Renal cortex interstitium (tissue), 11 donors: ENCODE results near the gene PCDHA7. TPM values are rescaled to one million over a fixed set of nuclear protein-coding genes. Genes with fewer than 3 reads are reported as not detected.
"Not testable (repeated sequence)": the region's sequence is repeated elsewhere in the genome, so short reads cannot be mapped to it uniquely, and the experiment has no call there.

ENCODE experiments used
- DNase-seq, 11 donors: peaks; one replicate each; pipeline ENCODE4 v3.0.0-alpha.2; 2013; ENCODE audit warnings: low read depth in 9 of 11, low spot score in 4 of 11; ENCODE audit errors: extremely low read depth in 1 of 11
- polyA plus RNA-seq, 3 donors: library from polyadenylated mRNA; unstranded; fragments of 120-200 nt; gene quantifications; one replicate each; pipeline ENCODE4 v1.2.1, GENCODE V29; 2013; ENCODE audit not compliant: insufficient read length in 3 of 3

The PCDHA7 gene
- polyA plus RNA-seq, 3 donors = 0.23 to 0.33 (median 0.26) TPM

DNA sequence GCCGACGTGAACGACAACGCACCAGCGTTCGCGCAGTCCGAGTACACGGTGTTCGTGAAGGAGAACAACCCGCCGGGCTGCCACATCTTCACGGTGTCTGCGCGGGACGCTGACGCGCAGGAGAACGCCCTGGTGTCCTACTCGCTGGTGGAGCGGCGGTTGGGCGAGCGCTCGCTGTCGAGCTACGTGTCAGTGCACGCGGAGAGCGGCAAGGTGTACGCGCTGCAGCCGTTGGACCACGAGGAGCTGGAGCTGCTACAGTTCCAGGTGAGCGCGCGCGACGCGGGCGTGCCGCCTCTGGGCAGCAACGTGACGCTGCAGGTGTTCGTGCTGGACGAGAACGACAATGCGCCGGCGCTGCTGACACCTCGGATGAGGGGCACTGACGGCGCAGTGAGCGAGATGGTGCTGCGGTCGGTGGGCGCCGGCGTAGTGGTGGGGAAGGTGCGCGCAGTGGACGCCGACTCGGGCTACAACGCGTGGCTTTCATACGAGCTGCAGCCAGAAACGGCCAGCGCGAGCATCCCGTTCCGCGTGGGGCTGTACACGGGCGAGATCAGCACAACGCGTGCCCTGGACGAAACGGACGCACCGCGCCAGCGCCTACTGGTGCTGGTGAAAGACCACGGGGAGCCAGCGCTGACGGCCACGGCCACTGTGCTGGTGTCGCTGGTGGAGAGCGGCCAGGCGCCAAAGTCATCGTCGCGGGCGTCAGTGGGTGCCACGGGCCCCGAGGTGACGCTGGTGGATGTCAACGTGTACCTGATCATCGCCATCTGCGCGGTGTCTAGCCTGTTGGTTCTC is 16.0 kb downstream of the PCDHA7 start:
- DNase-seq = not testable (repeated sequence)

DNA sequence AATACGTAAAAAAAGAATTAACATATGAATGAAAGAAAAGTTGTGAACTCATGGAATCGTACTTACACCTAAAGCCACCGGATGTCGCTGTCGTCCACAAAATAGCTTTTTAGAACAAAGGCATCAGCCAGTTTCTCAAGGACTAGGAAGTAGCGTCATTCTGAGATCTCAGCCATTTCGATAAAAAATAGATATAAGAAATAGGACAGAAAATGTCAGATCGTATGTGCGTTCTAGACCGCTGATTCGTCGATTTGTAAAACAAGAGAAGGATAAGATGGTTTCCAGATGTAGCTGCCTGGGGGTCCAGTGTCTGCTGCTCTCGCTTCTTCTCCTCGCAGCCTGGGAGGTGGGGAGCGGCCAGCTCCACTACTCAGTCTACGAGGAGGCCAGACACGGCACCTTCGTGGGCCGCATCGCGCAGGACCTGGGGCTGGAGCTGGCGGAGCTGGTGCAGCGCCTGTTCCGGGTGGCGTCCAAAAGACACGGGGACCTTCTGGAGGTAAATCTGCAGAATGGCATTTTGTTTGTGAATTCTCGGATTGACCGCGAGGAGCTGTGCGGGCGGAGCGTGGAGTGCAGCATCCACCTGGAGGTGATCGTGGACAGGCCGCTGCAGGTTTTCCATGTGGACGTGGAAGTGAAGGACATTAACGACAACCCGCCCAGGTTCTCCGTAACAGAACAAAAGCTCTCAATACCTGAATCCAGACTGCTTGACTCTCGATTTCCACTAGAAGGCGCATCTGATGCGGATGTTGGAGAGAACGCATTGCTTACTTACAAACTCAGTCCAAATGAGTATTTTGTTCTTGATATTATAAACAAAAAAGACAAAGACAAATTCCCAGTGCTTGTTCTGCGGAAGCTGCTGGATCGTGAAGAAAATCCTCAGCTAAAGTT is 22.0 kb downstream of the PCDHA7 start, which contains the start of gene PCDHA10:
Gene PCDHA10 (plus strand): TSS at position 126 of the 903 bp plus-strand sequence. CDS start 152 bp downstream, at position 278.
- no peak for DNase-seq

DNA sequence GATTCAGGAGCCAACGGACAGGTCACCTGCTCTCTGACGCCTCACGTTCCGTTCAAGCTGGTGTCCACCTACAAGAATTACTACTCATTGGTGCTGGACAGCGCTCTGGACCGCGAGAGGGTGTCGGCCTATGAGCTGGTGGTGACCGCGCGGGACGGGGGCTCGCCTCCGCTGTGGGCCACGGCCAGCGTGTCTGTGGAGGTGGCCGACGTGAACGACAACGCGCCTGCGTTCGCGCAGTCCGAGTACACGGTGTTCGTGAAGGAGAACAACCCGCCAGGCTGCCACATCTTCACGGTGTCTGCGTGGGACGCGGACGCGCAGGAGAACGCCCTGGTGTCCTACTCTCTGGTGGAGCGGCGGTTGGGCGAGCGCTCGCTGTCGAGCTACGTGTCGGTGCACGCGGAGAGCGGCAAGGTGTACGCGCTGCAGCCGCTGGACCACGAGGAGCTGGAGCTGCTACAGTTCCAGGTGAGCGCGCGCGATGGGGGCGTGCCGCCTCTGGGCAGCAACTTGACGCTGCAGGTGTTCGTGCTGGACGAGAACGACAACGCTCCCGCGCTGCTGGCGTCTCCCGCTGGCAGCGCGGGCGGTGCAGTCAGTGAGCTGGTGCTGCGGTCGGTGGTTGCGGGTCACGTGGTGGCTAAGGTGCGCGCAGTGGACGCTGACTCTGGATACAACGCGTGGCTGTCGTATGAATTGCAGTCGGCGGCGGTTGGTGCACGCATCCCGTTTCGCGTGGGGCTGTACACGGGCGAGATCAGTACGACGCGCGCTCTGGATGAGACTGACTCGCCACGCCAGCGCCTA is 23.3 kb downstream of the PCDHA7 start:
- DNase-seq = no peak

DNA sequence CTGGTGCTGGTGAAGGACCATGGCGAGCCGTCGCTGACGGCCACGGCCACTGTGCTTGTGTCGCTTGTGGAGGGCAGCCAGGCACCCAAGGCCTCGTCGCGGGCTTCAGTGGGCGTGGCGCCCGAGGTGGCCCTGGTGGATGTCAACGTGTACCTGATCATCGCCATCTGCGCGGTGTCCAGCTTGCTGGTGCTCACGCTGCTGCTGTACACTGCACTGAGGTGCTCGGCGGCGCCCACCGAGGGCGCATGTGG is 23.8 kb downstream of the PCDHA7 start:
- no peak for DNase-seq

DNA sequence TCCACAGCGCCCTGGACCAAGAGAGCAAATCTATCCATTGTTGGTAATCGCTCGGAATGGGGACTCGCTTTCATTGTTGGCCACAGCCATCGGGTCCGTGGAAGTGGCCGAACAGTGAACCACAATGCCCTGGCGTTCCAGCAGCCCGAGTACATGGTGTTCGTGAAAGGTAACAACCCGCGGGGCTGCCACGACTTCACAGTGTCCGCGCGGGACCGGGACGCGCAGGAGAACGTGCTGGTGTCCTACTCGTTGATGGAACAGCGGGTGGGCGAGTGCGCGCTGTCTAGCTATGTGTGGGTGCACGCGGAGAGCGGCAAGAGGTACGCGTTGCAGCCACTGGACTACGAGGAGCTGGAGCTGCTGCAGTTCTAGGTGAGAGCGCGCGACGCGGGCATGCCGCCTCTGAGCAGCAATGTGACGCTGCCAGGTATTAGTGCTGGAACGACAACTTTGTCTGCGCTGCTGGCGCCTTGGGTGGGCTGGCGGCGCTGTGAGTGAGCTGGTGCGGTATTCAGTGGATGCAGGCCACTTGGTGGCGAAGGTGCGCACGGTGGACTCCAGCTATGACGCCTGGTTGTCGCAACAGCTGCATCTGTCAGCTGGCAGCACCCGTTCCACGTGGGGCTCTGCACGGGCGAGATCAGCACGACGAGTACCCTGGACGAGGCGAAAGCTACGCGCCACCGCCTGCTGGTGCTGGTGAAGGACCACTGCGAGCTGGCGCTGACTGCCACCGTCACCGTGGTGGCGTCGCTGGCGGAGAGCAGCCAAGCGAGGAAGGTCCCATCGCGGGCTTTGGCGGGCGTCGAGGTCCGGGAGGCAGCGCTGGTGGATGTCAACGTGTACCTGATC is 28.6 kb downstream of the PCDHA7 start:
- no peak for DNase-seq

DNA sequence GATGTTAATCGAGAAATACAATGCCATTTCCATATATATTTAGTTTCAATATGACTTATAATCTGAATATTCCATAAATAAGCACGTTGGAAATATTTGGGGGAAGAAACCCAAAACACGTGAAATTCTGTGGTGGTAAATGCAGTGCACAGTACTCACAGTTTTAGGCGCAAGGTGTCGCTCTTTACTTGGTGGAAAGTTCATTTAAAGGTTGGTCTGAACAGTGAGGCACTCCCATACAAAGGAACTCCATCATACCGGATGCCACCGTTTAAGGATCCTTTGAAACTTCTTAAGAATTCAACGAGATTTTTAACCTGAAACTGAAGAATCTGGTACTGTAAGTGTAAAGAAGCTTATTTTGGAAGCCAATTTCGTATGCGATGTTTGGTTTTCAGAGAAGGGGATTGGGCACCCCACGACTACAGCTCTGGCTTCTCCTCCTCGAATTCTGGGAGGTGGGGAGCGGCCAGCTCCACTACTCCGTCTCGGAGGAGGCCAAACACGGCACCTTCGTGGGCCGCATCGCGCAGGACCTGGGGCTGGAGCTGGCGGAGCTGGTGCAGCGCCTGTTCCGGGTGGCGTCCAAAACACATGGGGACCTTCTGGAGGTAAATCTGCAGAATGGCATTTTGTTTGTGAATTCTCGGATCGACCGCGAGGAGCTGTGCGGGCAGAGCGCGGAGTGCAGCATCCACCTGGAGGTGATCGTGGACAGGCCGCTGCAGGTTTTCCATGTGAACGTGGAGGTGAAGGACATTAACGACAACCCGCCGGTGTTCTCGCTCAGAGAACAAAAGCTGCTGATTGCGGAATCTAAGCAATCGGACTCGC is 34.9 kb downstream of the PCDHA7 start, which contains the start of gene PCDHA11:
Gene PCDHA11 (plus strand): TSS at position 237 of the 834 bp plus-strand sequence. CDS start 147 bp downstream, at position 384.
- no peak for DNase-seq

DNA sequence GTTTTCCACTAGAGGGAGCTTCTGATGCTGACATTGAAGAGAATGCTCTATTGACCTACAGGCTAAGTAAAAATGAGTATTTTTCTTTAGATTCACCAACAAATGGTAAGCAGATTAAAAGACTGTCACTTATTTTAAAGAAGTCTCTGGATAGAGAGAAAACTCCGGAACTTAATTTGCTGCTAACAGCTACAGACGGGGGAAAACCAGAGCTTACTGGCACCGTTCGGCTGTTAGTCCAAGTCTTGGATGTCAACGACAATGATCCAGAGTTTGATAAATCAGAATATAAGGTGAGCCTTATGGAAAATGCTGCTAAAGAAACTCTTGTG is 35.5 kb downstream of the PCDHA7 start:
- DNase-seq = no peak

DNA sequence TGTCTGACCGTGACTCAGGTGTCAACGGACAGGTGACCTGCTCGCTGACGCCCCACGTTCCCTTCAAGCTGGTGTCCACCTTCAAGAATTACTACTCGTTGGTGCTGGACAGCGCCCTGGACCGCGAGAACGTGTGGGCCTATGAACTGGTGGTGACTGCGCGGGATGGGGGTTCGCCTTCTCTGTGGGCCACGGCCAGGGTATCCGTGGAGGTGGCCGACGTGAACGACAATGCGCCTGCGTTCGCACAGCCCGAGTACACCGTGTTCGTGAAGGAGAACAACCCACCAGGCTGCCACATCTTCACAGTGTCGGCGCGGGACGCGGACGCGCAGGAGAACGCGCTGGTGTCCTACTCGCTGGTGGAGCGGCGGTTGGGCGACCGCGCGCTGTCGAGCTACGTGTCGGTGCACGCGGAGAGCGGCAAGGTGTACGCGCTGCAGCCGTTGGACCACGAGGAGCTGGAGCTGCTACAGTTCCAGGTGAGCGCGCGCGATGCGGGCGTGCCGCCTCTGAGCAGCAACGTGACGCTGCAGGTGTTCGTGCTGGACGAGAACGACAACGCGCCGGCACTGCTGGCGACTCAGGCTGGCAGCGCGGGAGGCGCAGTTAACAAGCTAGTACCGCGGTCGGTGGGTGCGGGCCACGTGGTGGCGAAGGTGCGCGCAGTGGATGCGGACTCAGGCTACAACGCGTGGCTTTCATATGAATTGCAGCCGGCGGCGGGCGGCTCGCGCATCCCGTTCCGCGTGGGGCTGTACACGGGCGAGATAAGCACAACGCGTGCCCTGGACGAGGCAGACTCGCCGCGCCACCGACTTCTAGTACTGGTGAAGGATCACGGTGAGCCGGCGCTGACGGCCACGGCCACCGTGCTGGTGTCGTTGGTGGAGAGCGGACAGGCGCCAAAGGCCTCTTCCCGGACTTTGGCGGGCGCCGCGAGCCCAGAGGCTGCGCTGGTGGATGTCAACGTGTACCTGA is 36.4 kb downstream of the PCDHA7 start:
- DNase-seq = no peak

DNA sequence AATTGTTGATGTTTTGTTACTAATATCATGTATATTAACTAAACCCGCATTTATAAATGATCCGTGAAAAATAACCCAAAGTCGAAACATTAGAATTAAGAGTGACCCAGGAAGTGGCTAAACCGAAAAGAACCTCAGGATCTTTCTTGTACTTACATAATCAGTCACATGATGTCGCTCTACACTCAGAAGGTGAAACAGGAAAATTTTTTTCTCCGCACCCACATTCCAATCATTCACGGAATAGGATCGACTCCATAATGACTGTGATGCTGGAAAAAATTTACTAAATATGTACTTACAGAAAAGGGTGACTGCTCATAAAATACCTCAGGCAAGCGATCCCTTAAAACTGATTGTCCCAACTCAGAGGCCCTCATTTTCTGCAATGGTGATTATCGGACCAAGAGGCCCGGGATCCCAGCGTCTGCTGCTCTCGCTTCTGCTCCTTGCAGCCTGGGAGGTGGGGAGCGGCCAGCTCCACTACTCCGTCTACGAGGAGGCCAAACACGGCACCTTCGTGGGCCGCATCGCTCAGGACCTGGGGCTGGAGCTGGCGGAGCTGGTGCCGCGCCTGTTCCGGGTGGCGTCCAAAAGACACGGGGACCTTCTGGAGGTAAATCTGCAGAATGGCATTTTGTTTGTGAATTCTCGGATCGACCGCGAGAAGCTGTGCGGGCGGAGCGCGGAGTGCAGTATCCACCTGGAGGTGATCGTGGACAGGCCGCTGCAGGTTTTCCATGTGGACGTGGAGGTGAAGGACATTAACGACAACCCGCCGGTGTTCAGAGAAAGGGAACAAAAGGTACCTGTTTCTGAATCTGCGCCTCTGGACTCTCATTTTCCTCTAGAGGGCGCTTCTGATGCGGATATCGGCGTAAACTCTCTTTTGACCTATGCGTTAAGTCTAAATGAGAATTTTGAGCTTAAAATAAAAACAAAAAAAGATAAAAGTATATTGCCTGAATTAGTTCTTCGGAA is 41.3 kb downstream of the PCDHA7 start, which contains the start of gene PCDHA12:
Gene PCDHA12 (plus strand): TSS at position 224 of the 981 bp plus-strand sequence. CDS start 165 bp downstream, at position 389.
- DNase-seq = no peak

DNA sequence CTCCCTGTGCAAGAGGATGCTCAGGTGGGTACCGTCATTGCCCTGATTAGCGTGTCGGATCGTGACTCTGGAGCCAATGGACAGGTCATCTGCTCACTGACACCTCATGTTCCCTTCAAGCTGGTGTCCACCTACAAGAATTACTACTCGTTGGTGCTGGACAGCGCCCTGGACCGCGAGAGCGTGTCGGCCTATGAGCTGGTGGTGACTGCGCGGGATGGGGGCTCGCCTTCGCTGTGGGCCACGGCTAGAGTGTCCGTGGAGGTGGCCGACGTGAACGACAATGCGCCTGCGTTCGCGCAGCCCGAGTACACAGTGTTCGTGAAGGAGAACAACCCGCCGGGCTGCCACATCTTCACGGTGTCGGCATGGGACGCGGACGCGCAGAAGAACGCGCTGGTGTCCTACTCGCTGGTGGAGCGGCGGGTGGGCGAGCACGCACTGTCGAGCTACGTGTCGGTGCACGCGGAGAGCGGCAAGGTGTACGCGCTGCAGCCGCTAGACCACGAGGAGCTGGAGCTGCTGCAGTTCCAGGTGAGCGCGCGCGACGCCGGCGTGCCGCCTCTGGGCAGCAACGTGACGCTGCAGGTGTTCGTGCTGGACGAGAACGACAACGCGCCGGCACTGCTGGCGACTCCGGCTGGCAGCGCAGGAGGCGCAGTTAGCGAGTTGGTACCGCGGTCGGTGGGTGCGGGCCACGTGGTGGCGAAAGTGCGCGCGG is 42.6 kb downstream of the PCDHA7 start:
- DNase-seq = not testable (repeated sequence)

DNA sequence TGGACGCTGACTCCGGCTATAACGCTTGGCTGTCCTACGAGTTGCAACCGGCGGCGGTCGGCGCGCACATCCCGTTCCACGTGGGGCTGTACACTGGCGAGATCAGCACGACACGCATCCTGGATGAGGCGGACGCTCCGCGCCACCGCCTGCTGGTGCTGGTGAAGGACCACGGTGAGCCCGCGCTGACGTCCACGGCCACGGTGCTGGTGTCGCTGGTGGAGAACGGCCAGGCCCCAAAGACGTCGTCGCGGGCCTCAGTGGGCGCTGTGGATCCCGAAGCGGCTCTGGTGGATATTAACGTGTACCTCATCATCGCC is 43.2 kb downstream of the PCDHA7 start:
- no peak for DNase-seq

DNA sequence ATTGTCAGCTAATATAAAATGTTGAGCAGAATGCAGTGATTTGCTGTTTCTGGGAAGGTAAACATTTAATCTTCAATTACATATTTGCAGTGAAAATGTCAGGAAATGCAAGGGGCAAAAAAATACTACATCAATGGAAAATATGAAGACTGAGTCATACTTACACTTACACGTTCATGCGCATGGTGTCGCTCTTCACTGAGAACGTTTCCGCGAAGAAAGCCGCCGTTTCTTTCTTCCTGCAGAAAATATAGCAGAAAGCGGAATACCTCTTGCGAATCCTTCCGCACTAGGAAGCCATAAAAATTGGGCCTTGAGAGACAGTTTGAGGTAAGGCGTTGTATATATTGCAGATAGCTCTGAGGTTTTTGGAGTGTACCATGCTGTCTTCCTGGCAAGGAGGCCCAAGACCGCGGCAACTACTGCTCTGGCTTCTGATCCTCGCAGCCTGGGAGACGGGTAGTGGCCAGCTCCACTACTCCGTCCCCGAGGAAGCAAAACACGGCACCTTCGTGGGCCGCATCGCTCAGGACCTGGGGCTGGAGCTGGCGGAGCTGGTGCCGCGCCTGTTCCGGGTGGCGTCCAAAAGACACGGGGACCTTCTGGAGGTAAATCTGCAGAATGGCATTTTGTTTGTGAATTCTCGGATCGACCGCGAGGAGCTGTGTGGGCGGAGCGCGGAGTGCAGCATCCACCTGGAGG is 48.0 kb downstream of the PCDHA7 start, which contains the start of gene PCDHA13:
Gene PCDHA13 (plus strand): TSS at position 236 of the 702 bp plus-strand sequence. CDS start 145 bp downstream, at position 381.
- DNase-seq = no peak

DNA sequence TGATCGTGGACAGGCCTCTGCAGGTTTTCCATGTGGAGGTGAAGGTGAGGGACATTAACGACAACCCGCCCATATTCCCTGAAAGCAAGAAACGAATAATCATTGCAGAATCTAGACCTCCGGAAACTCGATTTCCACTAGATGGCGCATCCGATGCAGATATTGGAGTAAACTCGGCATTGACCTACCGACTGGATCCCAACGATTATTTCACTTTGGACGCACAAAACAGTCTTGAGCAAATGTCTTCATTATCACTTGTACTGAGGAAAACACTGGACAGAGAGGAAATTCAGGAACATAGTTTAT is 48.5 kb downstream of the PCDHA7 start:
- DNase-seq = no peak

DNA sequence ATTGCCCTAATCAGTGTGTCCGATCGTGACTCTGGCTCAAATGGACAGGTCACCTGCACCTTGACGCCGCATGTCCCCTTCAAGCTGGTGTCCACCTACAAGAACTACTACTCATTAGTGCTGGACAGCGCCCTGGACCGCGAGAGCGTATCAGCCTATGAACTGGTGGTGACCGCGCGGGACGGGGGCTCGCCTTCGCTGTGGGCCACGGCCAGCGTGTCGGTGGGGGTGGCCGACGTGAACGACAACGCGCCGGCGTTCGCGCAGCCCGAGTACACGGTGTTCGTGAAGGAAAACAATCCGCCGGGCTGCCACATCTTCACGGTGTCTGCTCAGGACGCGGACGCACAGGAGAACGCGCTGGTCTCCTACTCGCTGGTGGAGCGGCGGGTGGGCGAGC is 49.3 kb downstream of the PCDHA7 start:
- DNase-seq = no peak
